ENCODE results near the gene ATP11C. TPM values are rescaled to one million over a fixed set of nuclear protein-coding genes. Genes with fewer than 3 reads are reported as not detected.
"Not testable (repeated sequence)": the region's sequence is repeated elsewhere in the genome, so short reads cannot be mapped to it uniquely, and the experiment has no call there.

Gene ATP11C
- 10.2 TPM for polyA plus RNA-seq (2012; ENCODE audit: low read depth, missing spikeins)

- FAIRE-seq, result peak; percentile 95
- peak; percentile 46 for DNase-seq (ENCODE audit: insufficient read length, low spot score)
- no peak for TF ChIP-seq SPI1 (IDR thresholded peaks at IDR 0.05; ENCODE audit: low read depth, low read length)
- peak; percentile 77 for TF ChIP-seq POLR2AphosphoS5 (IDR thresholded peaks at IDR 0.05; ENCODE audit: low read depth, low read length)
- peak; percentile 48; the same call in 1 of the 2 replicates for TF ChIP-seq TAF1 (IDR thresholded peaks at IDR 0.05; ENCODE audit: low read depth, low read length)
- peak; percentile 87 for TF ChIP-seq POLR2A (IDR thresholded peaks at IDR 0.05; ENCODE audit: low read depth, low read length)
Measured at GRCh38 chrX:139932901-139933796, at the start of gene ATP11C. Gene ATP11C, minus strand, starts transcription at chrX:139933053. Its CDS starts 1,011 bp downstream, at chrX:139932042.

DNA sequence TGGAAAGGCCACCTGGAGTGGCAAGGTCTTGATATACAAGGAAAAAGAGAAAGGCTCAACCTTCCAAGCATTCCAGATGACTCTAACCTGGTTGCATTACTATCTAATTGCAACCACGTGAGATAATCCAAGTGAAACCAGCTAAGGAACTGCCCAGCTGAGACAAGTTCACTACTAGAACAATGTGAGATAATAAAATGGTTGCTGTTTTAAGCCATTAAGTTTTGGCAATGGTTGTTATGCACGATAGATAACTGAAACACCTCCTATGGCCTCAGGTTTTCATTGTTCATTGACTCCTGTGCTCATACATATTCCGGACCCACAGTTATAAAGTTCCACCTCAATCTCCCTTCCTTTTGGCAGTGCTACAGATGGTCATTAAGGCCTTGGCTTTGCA is 41.6 kb upstream of the ATP11C start:
- DNase-seq (ENCODE audit: insufficient read length, low spot score) (no peak), FAIRE-seq (no peak)
- TF ChIP-seq TAF1 (IDR thresholded peaks at IDR 0.05; ENCODE audit: low read depth, low read length) (no peak), PAX5 (IDR thresholded peaks at IDR 0.05; ENCODE audit: insufficient read depth, low read length, severe bottlenecking) (no peak), POU2F2 (IDR thresholded peaks at IDR 0.05; ENCODE audit: low read depth, low read length) (no peak), SPI1 (IDR thresholded peaks at IDR 0.05; ENCODE audit: low read depth, low read length) (no peak), POLR2A (IDR thresholded peaks at IDR 0.05; ENCODE audit: low read depth, low read length) (no peak), POLR2AphosphoS5 (IDR thresholded peaks at IDR 0.05; ENCODE audit: low read depth, low read length) (no peak)

DNA sequence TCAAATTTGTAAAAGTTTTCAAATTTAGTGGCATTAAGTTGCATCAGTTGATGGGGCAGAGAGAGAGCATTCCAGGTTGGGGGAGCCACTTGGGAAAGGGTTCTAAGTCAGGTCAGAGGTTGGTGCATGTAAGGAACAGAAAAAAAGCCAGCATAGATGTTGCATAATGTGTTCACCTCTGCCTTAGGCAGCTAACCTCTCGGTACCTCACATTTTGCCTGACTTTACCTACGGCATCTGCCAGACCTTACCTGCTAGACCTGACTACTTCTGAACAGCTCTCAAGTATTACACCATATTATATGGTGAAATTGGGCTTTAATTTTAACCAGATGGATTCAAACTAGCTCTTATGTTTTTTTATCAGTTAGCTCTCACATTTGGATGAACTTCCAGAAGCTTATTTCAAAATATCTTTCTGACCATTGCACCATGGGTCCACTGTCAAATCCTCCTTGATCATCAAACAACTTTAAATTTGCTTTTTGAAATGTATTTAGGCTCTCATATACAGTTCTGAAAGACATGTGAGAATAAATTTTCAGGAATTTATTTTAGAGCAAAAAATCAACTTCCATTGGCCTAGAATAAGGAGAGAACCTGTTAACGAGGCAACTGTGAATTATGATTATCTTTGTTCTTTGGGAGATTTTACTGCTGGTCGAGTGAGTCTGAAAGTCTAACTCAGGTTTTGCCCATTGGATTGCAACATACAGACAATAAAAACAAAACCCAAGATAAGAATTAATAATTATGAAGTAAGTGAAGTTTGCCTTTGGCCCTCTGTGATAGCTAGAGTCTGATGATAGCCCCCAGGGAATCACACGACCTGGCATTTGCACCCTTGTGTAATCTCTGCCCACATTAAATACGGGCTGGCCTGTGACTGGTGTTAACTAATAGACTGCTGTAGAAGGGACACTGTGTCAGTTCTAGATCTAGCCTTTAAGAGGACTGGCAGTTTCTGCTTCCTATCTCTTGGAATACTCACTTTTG is 40.1 kb upstream of the ATP11C start:
- FAIRE-seq, result no peak
- TF ChIP-seq POU2F2 (IDR thresholded peaks at IDR 0.05; ENCODE audit: low read depth, low read length) (no peak), SPI1 (IDR thresholded peaks at IDR 0.05; ENCODE audit: low read depth, low read length) (no peak), PAX5 (IDR thresholded peaks at IDR 0.05; ENCODE audit: insufficient read depth, low read length, severe bottlenecking) (no peak), TAF1 (IDR thresholded peaks at IDR 0.05; ENCODE audit: low read depth, low read length) (no peak)
- DNase-seq (ENCODE audit: insufficient read length, low spot score), result no peak

- FAIRE-seq (no peak), DNase-seq (ENCODE audit: insufficient read length, low spot score) (no peak)
- TF ChIP-seq POLR2AphosphoS5 (IDR thresholded peaks at IDR 0.05; ENCODE audit: low read depth, low read length) (no peak), POU2F2 (IDR thresholded peaks at IDR 0.05; ENCODE audit: low read depth, low read length) (no peak), PAX5 (IDR thresholded peaks at IDR 0.05; ENCODE audit: insufficient read depth, low read length, severe bottlenecking) (no peak), SPI1 (IDR thresholded peaks at IDR 0.05; ENCODE audit: low read depth, low read length) (no peak), TAF1 (IDR thresholded peaks at IDR 0.05; ENCODE audit: low read depth, low read length) (no peak), POLR2A (IDR thresholded peaks at IDR 0.05; ENCODE audit: low read depth, low read length) (no peak)
Measured at GRCh38 chrX:139972113-139972512, 39.3 kb upstream of the ATP11C start.

DNA sequence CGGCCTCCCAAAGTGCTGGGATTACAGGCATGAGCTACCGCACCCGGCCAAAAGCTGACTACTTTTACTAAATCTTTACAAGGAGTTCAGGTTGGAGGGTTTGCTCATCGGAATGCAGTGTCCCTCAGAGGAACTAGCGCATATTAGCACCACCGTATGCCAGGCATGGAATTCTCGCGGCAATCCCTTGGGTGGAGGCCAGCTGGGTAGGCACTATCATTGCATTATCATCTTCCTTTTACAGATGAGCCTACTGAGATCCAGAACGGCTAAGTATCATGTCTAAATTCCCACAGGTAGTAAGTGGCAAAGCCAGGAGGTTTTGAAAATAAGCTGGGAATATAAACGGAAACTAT is 38.5 kb upstream of the ATP11C start:
- TF ChIP-seq TAF1 (IDR thresholded peaks at IDR 0.05; ENCODE audit: low read depth, low read length) (no peak), PAX5 (IDR thresholded peaks at IDR 0.05; ENCODE audit: insufficient read depth, low read length, severe bottlenecking) (no peak), SPI1 (IDR thresholded peaks at IDR 0.05; ENCODE audit: low read depth, low read length) (no peak), POLR2AphosphoS5 (IDR thresholded peaks at IDR 0.05; ENCODE audit: low read depth, low read length) (no peak), POU2F2 (IDR thresholded peaks at IDR 0.05; ENCODE audit: low read depth, low read length) (no peak), POLR2A (IDR thresholded peaks at IDR 0.05; ENCODE audit: low read depth, low read length) (no peak)
- FAIRE-seq (no peak), DNase-seq (ENCODE audit: insufficient read length, low spot score) (no peak)

- DNase-seq (ENCODE audit: insufficient read length, low spot score), result no peak
- no peak for FAIRE-seq
Measured at GRCh38 chrX:139969286-139969685, 36.4 kb upstream of the ATP11C start.

GRCh38 chrX:139967750-139968149 is 34.9 kb upstream of the ATP11C start:
- TF ChIP-seq SPI1 (IDR thresholded peaks at IDR 0.05; ENCODE audit: low read depth, low read length) (no peak), PAX5 (IDR thresholded peaks at IDR 0.05; ENCODE audit: insufficient read depth, low read length, severe bottlenecking) (no peak), POLR2A (IDR thresholded peaks at IDR 0.05; ENCODE audit: low read depth, low read length) (no peak), POU2F2 (IDR thresholded peaks at IDR 0.05; ENCODE audit: low read depth, low read length) (no peak), TAF1 (IDR thresholded peaks at IDR 0.05; ENCODE audit: low read depth, low read length) (no peak)

More at GRCh38 chrX:139969286-139969685, 36.4 kb upstream of the ATP11C start:
- no peak for TF ChIP-seq TAF1 (IDR thresholded peaks at IDR 0.05; ENCODE audit: low read depth, low read length)
- no peak for TF ChIP-seq POU2F2 (IDR thresholded peaks at IDR 0.05; ENCODE audit: low read depth, low read length)
- no peak for TF ChIP-seq PAX5 (IDR thresholded peaks at IDR 0.05; ENCODE audit: insufficient read depth, low read length, severe bottlenecking)
- TF ChIP-seq SPI1 (IDR thresholded peaks at IDR 0.05; ENCODE audit: low read depth, low read length), result no peak
- no peak for TF ChIP-seq POLR2A (IDR thresholded peaks at IDR 0.05; ENCODE audit: low read depth, low read length)
- TF ChIP-seq POLR2AphosphoS5 (IDR thresholded peaks at IDR 0.05; ENCODE audit: low read depth, low read length), result no peak

DNA sequence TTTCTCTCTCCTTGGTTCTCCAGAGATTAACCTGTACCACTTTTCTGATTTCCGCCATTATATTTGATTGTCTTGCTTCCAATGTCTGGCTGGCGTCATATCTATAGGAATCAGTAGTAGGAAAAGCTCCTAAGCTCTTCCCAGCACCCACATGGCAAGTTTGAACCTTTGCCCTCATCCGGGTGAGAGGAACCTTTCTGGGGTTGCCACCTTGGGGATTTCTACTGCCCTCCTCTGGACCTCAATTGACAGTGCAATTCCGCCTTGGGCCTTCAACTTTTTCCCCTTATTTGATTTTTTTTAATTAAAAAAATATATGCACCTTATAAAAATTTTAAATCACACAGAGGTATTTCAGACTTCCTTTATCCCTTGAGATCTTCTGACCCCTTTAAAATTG is 34.4 kb upstream of the ATP11C start:
- no peak for TF ChIP-seq POLR2A (IDR thresholded peaks at IDR 0.05; ENCODE audit: low read depth, low read length)
- TF ChIP-seq TAF1 (IDR thresholded peaks at IDR 0.05; ENCODE audit: low read depth, low read length), result no peak
- no peak for TF ChIP-seq POLR2AphosphoS5 (IDR thresholded peaks at IDR 0.05; ENCODE audit: low read depth, low read length)
- TF ChIP-seq PAX5 (IDR thresholded peaks at IDR 0.05; ENCODE audit: insufficient read depth, low read length, severe bottlenecking), result no peak
- TF ChIP-seq POU2F2 (IDR thresholded peaks at IDR 0.05; ENCODE audit: low read depth, low read length), result no peak
- DNase-seq (ENCODE audit: insufficient read length, low spot score), result no peak
- FAIRE-seq, result no peak

More at GRCh38 chrX:139967750-139968149, 34.9 kb upstream of the ATP11C start:
- FAIRE-seq, result no peak
- no peak for DNase-seq (ENCODE audit: insufficient read length, low spot score)

DNA sequence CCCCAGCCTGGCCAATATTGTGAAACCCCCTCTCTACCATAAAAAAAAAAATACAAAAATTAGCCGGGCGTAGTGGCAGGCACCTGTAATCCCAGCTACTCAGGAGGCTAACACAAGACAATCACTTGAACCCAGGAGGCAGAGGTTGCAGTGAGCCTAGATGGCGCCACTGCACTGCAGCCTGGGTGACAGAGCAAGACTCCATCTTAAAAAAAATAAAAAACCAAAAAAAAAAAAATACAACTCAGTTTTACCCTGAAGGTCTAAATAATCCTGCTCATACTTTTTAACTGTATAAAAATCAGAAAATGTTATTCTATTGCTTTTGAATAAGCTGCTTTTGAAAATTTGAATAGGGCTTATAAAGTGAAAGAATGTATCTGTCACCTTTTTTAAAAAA is 33.3 kb upstream of the ATP11C start:
- DNase-seq (ENCODE audit: insufficient read length, low spot score); FAIRE-seq: not testable (repeated sequence)
